Testis (tissue), 2 donors: ENCODE measurements around the gene SLC9A3.

Experiments used
- CTCF ChIP-seq, 3 experiments: fragments of 450-650 bp in 2 of 3; fragments of 200-600 bp in 1 of 3; sonication (generic) in 1 of 3; IDR thresholded peaks; one replicate each; pipeline ENCODE4 v1.5.1; 2016 to 2019; ENCODE audit warnings: antibody characterized with exemption in 3 of 3, mild to moderate bottlenecking in 2 of 3, moderate library complexity in 1 of 3
- POLR2A ChIP-seq: fragments of 450-650 bp; IDR thresholded peaks from one replicate; pipeline ENCODE4 v1.6.1; 2017; ENCODE audit warnings: antibody characterized with exemption, mild to moderate bottlenecking, moderate library complexity

GRCh38 chr5:472076-472655, 52.1 kb downstream of the SLC9A3 start:
- TF ChIP-seq CTCF (IDR thresholded peaks at IDR 0.05) (no peak), POLR2A (no peak)
